GM18861 (cell line): Measurements from ENCODE around the gene ANKRD50.

Experiments
- ATAC-seq: cut with Tn5 transposase; IDR thresholded peaks from one replicate; pipeline ENCODE4 v1.9.1; 2021; ENCODE audit not compliant: unreplicated experiment

ANKRD50 gene

GRCh38 chr4:124710911-124711310 is 1.6 kb downstream of the ANKRD50 start:
- ATAC-seq, result no peak

- no peak for ATAC-seq
Measured at GRCh38 chr4:124710015-124710741, 2.4 kb downstream of the ANKRD50 start.

- no peak for ATAC-seq
Measured at GRCh38 chr4:124708517-124709300, 3.8 kb downstream of the ANKRD50 start.

- no peak for ATAC-seq
Measured at GRCh38 chr4:124705393-124705792, 7.1 kb downstream of the ANKRD50 start.

GRCh38 chr4:124703154-124703553 is 9.4 kb downstream of the ANKRD50 start:
- no peak for ATAC-seq

- no peak for ATAC-seq
Measured at GRCh38 chr4:124697441-124697840, 15.1 kb downstream of the ANKRD50 start.

GRCh38 chr4:124696182-124696581 is 16.4 kb downstream of the ANKRD50 start:
- ATAC-seq, result no peak

- no peak for ATAC-seq
Measured at GRCh38 chr4:124694946-124695598, 17.5 kb downstream of the ANKRD50 start.

- no peak for ATAC-seq
Measured at GRCh38 chr4:124694306-124694705, 18.2 kb downstream of the ANKRD50 start.

GRCh38 chr4:124691801-124692200 is 20.7 kb downstream of the ANKRD50 start:
- ATAC-seq, result no peak

GRCh38 chr4:124686279-124686678 is 26.3 kb downstream of the ANKRD50 start:
- no peak for ATAC-seq

GRCh38 chr4:124685851-124686250 is 26.7 kb downstream of the ANKRD50 start:
- no peak for ATAC-seq

GRCh38 chr4:124684301-124684700 is 28.2 kb downstream of the ANKRD50 start:
- no peak for ATAC-seq

- no peak for ATAC-seq
Measured at GRCh38 chr4:124682384-124682783, 30.1 kb downstream of the ANKRD50 start.

- ATAC-seq, result no peak
Measured at GRCh38 chr4:124666496-124666895, 46.0 kb downstream of the ANKRD50 start.

GRCh38 chr4:124658795-124659194 is 53.7 kb downstream of the ANKRD50 start:
- ATAC-seq, result no peak

GRCh38 chr4:124650614-124651013 is 61.9 kb downstream of the ANKRD50 start:
- no peak for ATAC-seq

- no peak for ATAC-seq
Measured at GRCh38 chr4:124647599-124647998, 64.9 kb downstream of the ANKRD50 start.

GRCh38 chr4:124644621-124645020 is 67.9 kb downstream of the ANKRD50 start:
- no peak for ATAC-seq

GRCh38 chr4:124642846-124643245 is 69.7 kb downstream of the ANKRD50 start:
- no peak for ATAC-seq

- ATAC-seq, result no peak
Measured at GRCh38 chr4:124641715-124642381, 70.7 kb downstream of the ANKRD50 start.
